Measurements from ENCODE around the gene SRP9.

GRCh38 chr1:225737866-225738265, 39.8 kb upstream of the SRP9 start:
- TF ChIP-seq POLR2A (IDR thresholded peaks at IDR 0.05) (no peak), CTCF (IDR thresholded peaks at IDR 0.05 in 8 of 11, conservative IDR thresholded peaks at IDR 0.05 in 3 of 11) (no peak), POLR2AphosphoS5 (IDR thresholded peaks at IDR 0.05) (no peak)

Measured in spleen (tissue), 7 donors.